Measurements from ENCODE around the gene LCORL.
A peak's percentile ranks its signal among the peaks of the same experiment; 100 is the strongest.
"Not testable (repeated sequence)": the region's sequence is repeated elsewhere in the genome, so short reads cannot be mapped to it uniquely, and the experiment has no call there.

Gene LCORL

DNA sequence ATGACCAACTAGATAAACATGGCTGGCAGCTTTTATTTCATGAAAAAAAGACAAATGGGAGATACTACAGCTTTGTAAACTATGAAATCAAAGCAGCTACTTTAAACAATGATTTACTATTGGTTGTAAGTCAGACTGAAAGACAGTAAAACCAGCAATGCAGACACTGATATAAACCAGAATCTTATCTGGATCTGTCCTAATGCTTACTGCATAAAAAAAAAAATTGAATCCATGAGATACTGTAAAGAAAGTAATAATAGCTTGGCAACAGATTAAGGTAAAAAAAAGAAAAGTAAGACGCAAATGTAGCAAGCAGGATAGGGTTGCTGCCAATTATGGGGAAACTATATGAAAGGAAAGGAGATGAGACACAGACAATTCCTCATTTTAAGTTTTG is 7.3 kb downstream of the LCORL start:
- DNase-seq, result peak in 1 of 3 donors; percentile 14

DNA sequence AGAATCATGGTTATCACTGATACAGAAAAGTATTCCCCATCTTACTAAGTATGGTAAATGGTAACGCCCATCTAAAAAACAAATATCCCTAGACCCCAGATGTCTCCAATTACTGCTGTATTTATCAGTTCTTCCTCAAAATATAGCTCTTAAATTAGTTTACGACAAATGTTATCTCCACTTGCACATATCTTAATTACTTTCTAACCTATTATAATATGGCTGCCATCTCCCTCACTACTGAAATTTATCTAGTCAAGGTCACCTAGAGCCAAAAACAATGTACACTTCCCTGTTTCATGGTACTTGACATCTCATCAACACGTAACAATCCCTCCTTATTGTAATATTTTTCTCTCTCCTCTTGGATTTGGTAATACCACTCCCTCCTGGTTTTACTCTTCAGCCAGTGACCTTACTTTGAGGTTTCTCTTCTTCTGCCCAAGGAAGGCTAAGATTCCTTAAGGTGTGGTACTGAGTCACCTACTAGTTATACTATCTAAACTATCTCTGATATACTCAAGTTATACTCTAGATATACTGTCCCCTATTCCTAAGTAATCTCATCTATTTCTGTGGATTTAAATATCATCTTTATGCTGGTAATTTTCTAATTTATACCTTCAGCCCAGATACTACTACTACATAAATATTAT is 8.6 kb downstream of the LCORL start:
- no peak for DNase-seq

DNA sequence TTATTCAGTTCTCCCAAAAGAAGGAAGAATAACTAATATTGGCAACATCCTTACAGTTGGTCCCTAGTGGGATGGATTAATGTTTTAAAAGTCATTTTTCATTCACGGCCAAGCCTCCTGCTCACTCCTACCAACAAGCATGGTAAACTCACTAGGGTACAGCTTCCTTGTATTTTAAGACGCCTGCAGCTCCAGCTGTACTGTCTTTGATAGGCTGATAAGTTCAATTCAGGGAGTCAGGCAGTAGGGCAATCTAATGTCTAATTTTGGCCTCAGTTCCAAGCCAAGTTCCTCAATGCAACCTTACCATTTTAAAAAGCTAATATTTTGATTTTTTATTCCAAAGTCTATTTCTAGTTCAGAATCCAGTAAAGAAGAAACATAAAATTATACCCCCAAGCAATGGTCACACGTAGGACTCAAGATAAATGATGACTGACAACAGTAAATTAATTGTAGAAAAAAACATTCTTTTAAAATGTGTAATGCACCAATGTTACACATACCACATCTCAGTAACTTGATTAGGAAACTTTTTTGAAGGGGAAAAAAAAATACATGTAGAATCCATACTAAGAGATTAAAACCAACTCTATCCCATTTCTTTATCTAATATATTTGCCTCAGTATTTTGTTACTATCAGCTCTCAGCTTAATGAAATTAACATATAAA is 9.3 kb downstream of the LCORL start:
- no peak for DNase-seq

DNA sequence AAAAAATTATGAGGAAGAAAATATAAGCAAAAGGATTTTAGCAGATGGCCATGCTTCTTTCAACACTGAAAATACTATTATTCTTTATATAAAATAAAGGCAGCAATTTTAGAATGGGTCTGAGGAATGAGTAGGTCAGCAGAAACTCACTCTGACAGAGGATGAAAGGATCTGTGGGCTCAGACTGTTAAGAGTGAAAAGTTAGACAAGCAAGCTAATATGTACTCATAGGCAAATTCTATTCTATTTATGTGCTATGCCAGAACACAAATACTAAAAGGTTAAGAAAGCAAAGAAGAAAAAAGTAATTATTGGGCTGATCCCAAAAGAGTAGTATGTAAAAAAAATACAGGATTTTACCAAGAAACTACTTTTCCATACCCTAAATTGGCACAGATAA is 13.9 kb downstream of the LCORL start:
- DNase-seq, result no peak

DNA sequence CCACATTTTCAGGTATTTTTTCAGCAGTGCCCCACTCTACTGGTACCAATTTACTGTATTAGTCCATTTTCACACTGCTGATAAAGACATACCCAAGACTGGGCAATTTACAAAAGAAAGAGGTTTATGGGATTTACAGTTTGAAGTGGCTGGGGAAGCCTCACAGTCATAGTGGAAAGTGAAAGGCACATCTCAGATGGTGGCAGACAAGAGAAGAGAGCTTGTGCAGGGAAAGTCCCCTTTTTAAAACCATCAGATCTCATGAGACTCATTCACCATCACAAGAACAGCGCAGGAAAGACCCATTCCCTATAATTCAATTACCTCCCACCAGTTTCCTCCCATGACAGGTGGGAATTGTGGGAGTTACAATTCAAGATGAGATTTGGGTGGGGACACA is 15.1 kb downstream of the LCORL start:
- DNase-seq, result not testable (repeated sequence)

DNA sequence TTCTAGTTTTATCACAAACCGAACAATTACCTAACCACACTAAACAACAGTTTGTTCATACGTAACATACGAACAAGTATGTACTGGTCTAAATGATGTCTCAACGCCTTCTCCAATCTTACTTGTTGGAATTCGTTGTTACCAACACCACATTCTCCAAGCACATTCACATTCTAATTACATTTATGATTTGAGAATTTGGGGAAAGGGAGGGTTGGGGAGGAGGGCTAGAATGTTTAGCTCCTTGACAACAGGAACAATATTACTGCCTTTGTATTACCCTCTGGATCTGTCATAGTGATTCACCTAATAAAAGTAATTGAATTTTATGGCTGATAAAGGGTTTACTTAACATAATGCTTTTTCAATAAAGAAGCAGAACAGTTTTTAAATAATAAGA is 24.4 kb downstream of the LCORL start:
- no peak for DNase-seq

DNA sequence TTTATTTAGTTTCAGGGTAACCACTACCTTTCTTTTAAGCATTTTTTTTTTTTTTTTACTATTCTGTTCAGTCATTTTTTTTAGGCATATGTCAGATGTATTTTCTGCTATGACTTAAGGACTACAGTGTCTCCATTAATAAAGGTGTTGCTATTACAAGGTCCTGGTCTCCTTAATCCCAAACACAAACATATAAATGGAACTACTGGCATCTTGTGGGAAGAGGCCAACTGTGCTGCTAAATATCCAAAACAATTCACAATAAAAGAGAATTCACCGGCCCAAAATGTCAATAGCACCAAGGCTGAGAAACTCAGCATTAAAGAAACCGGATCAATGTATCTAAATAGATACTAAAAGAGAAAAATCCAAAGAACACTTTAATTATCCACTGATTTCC is 26.4 kb downstream of the LCORL start:
- DNase-seq, result no peak

DNA sequence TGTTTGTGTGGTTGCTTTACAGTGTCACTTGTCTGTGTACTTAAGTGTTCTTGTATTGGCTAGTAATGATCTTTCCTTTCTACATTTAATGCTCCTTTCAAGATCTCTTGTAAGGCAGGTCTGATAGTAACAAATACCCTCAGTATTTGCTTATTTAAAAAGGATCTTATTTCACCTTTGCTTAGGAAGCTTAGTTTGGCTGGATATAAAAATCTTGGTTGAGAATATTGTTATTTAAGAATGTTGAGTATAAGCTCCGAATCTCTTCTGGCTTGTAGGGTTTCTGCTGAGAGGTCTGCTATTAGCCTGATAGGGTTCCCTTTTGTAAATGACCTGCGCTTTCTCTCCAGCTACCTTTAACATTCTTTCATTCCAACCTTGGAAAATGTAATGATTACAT is 35.7 kb downstream of the LCORL start:
- DNase-seq, result no peak

DNA sequence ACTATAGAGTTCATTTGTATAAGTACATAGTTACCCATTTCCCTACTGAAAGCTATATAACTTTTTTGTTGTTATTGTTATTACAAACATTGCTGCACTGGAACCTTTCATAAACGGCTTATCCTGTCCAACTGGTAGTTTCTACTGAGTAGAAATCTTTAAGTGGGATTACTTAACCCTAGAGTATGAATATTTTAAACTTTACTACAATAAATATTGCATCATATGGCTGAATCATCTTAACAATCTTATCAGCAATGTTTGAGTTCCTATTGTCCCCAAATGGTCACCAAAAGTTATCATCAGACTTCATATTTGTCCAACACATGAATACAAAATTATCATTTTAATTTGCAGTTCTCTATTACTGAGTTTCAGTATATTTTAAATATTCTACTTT is 40.5 kb downstream of the LCORL start:
- peak in 1 of 3 donors; percentile 4 for DNase-seq

DNA sequence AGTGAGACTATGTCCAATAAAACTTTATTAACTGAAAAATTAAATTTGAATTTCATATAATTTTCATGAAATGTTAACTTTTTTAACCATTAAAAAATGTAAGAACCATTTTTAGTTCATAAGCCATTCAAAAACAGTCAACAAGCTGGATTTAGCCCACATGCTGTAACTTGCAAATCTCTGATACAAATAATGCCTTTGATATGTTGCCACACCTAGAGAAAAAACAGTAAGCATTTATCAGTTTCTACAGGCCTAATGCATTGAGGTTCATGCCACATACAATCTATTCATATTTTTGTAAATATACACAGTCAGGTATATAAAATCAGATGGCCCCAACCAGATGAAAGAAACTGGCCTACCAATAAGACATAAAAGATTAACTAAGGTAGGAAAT is 52.8 kb downstream of the LCORL start:
- DNase-seq, result no peak

DNA sequence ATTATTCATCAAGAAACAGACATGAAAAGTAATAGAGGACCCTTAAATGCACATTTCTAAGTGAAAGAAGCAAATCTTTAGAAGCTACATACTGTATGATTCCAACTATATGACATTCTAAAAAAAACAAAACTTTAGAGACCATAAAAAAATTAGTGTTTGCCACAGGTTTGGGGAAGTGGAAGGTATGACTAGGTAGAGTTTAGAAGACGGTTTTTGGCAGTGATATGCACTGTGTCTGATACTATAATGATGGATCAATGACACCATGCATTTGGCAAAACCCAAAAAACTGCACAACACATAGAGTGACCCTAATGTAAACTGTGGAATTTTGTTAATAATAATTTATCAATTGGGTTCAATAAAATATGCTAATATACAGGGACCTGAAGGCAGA is 54.5 kb downstream of the LCORL start:
- no peak for DNase-seq

DNA sequence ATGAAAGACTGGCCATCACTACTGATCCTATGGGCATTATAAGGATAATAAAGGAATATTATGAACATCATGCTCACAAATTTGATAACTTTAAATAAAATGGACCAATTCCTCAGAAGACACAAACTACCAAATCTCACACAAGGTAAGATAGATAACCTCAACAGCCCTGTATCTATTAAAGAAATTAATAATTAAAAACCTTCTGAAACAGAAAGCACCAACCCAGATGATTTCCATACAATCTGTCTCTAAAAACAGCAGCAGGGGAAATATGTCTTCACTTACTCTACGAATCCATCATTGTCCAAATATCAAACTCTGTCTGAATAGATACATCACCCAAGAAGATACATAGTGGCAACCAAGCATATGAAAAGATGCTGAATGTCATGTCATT is 55.2 kb downstream of the LCORL start:
- no peak for DNase-seq

DNA sequence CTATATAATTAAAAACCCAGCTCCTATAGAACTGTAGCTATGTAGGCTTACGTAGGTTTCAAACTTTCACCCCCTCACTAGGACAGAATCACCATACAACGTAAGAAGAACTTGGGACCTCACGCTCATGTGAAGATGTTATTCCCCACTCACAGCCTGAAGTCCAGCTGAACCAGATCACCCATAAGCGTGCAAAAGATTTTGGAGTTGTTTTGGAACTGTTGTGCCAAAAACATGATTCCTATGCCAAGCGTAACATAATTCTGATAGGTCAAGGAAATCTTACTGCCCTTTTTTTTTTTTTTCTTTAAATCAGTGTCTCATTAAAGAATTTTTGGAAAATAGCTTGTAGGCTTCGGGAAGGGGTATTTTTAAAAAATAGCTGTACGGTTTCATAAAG is 57.0 kb downstream of the LCORL start:
- DNase-seq, result no peak

DNA sequence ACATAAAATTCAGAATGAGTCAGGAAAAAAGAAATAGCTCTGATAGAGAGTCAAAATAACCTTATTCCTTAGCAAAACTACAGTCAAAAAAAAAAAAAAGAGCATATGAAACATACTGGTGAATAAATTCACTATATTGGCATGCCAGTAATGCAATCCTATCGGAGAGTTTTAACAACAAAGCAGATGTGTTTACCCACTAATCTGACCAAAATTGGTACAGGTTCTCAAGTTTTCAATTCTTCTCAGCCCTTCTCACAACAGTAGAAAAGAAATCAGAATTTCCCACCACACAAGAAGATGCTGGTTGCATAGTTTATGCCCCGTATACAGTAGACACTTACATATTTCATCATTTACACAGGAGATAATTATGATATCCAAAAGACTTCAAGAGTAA is 59.4 kb downstream of the LCORL start:
- DNase-seq, result no peak

DNA sequence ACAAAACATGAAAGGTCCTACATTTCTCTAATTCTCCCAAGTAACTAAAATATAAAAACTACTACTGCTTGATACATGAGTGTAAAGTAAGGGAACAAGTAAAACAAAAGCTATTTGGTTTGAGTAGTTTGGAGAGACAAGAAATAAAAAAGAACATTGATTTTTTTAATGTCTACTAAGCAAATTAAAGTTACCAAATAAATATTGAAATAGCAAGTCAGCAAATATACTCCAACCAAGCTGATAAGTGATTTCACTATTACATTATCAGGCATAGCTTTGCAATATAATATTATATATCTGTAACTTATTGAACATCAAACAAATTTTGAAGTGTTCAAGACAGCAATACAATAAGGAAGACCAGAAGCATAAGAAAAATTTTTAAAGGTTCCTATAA is 60.3 kb downstream of the LCORL start:
- DNase-seq, result no peak

DNA sequence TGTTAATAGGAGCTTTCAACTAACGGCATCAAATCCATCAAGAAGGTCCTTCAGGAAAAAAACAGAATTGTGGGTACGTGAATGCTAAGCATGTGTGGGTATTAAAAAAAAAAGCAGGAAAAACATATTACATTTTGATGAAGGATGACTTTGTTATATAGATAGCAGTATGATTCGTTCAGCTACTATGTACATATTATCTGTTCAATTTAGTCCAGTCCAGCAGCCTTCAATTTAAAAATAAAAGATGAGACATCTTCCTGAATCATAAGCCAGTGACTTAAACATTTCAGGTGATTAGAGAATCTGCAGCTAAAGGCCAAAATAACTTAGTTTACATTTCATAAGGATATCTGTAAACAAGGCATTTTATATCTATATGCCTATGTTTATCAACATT is 63.4 kb downstream of the LCORL start:
- DNase-seq, result no peak

DNA sequence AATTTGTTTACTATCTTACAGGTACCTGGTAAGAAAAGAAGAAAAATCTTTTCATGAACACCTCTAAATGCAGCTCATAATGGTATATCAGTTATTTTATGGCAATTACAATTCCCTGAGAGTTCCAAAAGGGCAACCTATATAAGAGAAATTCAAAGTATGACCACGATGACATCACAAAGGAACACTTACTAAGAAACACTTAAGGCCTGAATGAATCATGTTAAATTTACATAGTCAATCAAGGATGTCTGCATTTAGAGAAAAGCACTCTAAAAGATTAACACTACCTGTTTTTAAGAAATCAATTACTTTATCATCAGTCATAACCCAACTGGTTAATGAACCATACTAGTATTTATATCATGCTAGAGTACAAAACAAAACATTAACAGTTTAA is 63.9 kb downstream of the LCORL start:
- DNase-seq, result no peak

DNA sequence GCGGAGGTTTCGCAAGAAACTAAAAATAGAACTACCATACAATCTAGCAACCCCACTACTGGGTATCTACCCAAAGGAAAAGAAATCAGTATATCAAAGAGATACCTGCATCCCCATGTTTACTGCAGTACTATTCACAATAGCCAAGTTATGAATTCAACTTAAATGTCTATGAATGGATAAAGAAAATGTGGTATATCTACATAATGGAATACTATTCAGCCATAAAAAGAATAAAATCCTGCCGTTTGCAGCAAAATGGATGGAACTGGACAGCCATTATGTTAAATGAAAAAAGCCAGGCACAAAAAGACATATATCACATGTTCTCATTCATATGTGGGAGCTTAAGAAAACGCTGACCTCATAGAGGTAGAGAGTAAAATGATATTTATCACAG is 65.3 kb downstream of the LCORL start:
- no peak for DNase-seq

DNA sequence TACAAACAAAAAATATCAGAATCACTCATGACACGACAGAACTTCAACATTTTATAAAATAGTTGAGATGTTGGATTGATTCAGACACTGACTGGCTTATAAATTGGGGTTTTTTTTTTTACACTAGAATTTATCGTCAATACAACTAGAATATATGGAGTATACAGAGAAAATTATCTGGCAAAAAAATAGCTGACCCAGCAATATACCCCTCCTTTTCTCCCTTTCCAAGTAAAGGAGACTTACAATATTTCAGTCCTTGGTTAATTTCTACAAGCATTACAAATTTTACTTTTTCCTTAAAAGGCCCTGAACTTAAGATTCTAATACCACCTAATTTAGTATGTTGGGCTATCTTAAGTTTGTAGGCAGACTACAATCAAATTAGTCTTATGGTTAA is 76.3 kb downstream of the LCORL start:
- no peak for DNase-seq

DNA sequence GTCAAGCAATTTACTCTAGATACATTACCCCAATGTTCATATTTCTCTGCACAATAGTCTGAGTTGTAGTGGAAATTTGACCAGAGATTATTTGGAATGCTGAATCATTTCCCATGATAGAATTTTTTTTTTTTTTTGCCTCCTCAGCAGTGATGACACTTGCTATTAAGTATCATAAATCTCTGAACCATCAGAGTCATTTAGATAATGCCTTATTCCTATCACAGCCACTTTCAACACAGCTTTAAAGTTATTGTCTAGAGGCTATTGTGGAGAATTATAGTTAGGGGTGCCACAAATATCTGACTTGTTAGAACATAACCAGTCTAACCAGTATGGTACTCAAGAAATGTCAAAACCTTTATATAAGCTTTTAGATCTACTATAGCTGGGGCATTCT is 79.8 kb downstream of the LCORL start:
- no peak for DNase-seq

DNA sequence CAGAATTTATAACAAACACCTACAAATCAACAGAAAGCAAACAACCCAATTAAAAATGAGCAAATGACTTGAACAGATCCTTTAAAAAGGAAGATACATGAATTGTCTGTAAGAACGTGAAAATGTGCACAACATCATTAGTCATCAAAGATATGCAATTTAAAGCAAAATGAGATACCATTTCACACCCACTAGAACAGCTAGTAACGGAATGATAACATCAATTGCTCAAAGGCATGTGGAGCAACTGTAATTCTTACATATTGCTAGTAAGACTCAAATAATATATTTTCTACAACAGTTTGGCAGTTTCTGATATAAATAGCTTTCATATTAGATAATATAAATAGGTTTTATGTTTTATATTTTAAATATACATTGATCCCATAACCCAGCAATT is 82.5 kb downstream of the LCORL start:
- peak in 1 of 3 donors; percentile 4 for DNase-seq

DNA sequence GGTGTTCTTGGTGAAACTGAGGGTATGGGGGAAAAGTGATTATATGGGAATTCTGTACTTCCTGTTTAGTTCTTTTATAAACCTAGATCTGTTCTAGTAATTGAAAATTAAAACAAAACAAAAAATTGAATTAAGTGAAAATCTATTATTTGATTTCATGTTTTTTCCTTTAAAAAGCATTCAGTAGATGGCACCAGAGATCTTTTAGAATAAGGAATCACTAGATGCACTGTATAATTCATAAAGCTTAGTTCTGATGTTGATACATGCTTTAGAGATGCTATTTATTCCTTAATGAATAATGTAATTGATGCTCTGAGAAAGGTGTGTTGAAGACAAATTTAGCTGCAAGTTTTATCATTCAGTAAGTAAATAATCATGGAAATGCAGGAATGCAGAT is 87.3 kb downstream of the LCORL start:
- peak in 1 of 3 donors; percentile 20 for DNase-seq

DNA sequence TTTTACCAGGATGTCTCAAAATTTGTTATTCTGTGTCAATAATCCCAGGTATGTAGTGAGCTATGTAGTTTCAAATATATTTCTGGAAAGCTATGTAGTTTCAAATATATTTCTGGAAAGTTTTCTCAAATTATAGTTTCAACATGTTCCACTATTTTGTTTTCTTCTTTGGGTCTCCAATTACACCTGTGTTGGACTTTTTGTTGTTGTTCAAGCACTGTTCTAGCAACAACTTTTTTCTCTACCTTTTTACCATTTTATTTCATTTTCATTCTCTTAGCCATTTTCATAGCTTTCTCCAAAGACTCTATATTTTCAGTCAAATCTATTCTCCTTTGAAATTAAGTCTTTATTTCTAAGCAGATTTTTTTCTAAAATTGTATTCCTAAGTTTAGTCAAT is 88.4 kb downstream of the LCORL start:
- no peak for DNase-seq

DNA sequence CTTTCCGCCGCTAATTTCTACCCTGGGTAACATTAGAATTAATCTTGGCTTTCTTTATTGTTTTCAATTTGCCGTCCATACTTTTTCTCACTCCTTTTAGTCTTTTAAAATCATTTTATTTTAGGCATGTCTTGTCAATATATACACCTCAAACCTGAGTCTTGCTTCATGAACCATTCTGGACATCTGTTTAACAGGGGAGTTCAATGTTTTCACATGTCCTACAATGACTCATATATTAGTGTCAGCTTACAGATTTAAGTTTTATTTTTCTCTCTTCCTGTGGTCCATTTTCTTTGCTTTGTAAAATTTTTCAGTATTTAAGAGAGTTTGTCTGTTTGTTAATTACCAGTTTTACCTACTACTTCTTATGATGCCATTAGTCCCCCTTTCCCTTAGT is 89.5 kb downstream of the LCORL start:
- DNase-seq, result no peak

DNA sequence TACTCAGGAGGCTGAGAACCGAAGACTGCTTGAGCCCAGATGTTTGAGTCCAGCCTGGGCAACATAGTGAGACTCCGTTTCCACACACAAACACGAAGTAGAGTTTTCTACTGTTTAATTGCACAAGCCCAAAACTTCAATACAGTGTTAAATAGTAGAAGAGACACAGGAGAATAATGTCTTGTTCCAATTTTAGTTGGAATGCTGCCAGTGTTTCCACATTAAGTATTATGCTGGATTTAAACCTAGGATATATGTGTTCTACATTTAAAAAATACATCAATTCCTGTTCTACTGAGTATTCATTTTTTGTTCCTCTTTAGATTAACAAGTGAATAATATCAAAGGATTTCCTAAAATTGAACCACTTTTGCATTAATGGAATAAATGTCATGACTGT is 91.3 kb downstream of the LCORL start:
- no peak for DNase-seq

Measured in suppressor macrophage treated with lipopolysaccharide for 1 hour (primary cell).